ENCODE results near the gene RNU1-3.

GRCh38 chr1:16617778-16618580 is 48.8 kb downstream of the RNU1-3 start:
- TF ChIP-seq EZH2 (IDR thresholded peaks at IDR 0.05; ENCODE audit: low read depth) (no peak), CTCF (conservative IDR thresholded peaks at IDR 0.05) (no peak)
